ENCODE data around the gene PARD6B.

DNA sequence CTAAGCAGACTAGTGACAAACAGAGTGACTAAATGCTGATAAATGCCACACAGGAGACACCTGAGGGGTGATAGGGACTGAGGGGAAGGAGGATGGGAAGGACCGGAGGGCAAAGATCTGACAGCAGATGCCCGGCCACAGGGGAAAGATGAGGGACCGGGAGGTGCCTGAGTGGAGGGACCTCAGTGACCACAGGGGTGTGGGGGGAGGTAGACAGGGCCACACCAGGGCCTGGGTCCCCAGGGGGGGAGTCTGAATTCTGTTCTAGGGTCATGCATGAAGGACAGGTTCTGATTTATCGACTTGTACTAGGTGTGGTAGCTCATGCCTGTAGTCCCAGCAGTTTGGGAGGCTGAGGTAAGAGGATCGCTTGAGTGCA lies 70.4 kb downstream of the PARD6B start:
- TF ChIP-seq, protein P1, sequence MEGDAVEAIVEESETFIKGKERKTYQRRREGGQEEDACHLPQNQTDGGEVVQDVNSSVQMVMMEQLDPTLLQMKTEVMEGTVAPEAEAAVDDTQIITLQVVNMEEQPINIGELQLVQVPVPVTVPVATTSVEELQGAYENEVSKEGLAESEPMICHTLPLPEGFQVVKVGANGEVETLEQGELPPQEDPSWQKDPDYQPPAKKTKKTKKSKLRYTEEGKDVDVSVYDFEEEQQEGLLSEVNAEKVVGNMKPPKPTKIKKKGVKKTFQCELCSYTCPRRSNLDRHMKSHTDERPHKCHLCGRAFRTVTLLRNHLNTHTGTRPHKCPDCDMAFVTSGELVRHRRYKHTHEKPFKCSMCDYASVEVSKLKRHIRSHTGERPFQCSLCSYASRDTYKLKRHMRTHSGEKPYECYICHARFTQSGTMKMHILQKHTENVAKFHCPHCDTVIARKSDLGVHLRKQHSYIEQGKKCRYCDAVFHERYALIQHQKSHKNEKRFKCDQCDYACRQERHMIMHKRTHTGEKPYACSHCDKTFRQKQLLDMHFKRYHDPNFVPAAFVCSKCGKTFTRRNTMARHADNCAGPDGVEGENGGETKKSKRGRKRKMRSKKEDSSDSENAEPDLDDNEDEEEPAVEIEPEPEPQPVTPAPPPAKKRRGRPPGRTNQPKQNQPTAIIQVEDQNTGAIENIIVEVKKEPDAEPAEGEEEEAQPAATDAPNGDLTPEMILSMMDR (IDR thresholded peaks at IDR 0.05) = no peak
- no peak for TF ChIP-seq POLR2A (IDR thresholded peaks at IDR 0.05)

Data from heart left ventricle (tissue), 13 donors.